Measurements from ENCODE around the gene FOXF1. TPM values are rescaled to one million over a fixed set of nuclear protein-coding genes. Genes with fewer than 3 reads are reported as not detected.

The FOXF1 gene
- total RNA-seq, 2 donors from 2014 or later: 4.1 TPM; not detected in 1

- ATAC-seq (ENCODE audit: insufficient number of reproducible peaks, low FRiP score, low read depth): no peak
- Histone ChIP-seq H3K36me3 (peaks cover 12% of the 10 kb centered on the region), H3K27ac (no peak overlapping the region), H3K4me1 (ENCODE audit: control insufficient read depth in 1 of 2, low read depth in 2 of 2) (peaks cover 4 to 15% of the 10 kb centered on the region in 2 donors), H3K27me3 (replicated peaks; ENCODE audit: insufficient read depth) (no peaks in the 10 kb centered on the region), H3K9me3 (no peaks in the 10 kb centered on the region), H3K4me3 (no peak overlapping the region)
- no peak for DNase-seq (ENCODE audit: low spot score)
- TF ChIP-seq, protein P1, sequence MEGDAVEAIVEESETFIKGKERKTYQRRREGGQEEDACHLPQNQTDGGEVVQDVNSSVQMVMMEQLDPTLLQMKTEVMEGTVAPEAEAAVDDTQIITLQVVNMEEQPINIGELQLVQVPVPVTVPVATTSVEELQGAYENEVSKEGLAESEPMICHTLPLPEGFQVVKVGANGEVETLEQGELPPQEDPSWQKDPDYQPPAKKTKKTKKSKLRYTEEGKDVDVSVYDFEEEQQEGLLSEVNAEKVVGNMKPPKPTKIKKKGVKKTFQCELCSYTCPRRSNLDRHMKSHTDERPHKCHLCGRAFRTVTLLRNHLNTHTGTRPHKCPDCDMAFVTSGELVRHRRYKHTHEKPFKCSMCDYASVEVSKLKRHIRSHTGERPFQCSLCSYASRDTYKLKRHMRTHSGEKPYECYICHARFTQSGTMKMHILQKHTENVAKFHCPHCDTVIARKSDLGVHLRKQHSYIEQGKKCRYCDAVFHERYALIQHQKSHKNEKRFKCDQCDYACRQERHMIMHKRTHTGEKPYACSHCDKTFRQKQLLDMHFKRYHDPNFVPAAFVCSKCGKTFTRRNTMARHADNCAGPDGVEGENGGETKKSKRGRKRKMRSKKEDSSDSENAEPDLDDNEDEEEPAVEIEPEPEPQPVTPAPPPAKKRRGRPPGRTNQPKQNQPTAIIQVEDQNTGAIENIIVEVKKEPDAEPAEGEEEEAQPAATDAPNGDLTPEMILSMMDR (IDR thresholded peaks at IDR 0.05): no peak
Measured at GRCh38 chr16:86550281-86550680, 40.0 kb downstream of the FOXF1 start.

DNA sequence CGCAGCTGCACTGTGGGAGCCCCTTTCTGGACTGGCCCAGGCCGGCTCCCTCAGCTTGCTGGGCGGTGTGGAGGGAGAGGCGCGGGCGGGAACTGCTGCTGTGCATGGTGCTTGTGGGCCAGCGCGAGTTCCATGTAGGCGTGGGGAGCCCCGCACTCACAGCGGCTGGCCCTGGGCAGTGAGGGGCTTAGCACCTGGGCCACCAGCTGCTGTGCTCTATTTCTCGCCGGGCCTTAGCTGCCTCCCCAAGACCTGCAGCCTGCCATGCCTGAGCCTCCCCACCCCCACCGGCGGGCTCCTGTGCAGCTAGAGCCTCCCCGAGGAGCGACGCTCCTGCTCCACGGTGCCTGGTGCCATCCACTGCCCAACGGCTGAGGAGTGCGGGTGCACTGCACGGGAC, 43.0 kb downstream of the FOXF1 start:
- H3K36me3 ChIP-seq: peaks cover 7% of the 10 kb centered on the region
- H3K27ac ChIP-seq: no peak overlapping the region
- no peak overlapping the region for H3K4me3 ChIP-seq
- no peaks in the 10 kb centered on the region for H3K27me3 ChIP-seq (replicated peaks; ENCODE audit: insufficient read depth)
- no peaks in the 10 kb centered on the region for H3K9me3 ChIP-seq
- ATAC-seq (ENCODE audit: insufficient number of reproducible peaks, low FRiP score, low read depth) (no peak), DNase-seq (ENCODE audit: low spot score) (no peak)
- TF ChIP-seq, protein P1 (IDR thresholded peaks at IDR 0.05): no peak
- H3K4me1 ChIP-seq (ENCODE audit: control insufficient read depth in 1 of 2, low read depth in 2 of 2): peaks cover 4 to 32% of the 10 kb centered on the region in 2 donors

GRCh38 chr16:86554599-86554916, 44.2 kb downstream of the FOXF1 start:
- Histone ChIP-seq H3K4me1 (ENCODE audit: control insufficient read depth in 1 of 2, low read depth in 2 of 2) (peaks cover 7 to 40% of the 10 kb centered on the region in 2 donors), H3K4me3 (peak overlapping the region; percentile 83), H3K27ac (peak overlapping the region; percentile 77 to 82), H3K9me3 (no peaks in the 10 kb centered on the region), H3K27me3 (replicated peaks; ENCODE audit: insufficient read depth) (no peaks in the 10 kb centered on the region), H3K36me3 (peaks cover 4% of the 10 kb centered on the region)
- ATAC-seq (ENCODE audit: insufficient number of reproducible peaks, low FRiP score, low read depth) (no peak), DNase-seq (ENCODE audit: low spot score) (no peak)
- TF ChIP-seq, protein P1 (IDR thresholded peaks at IDR 0.05): no peak

- ATAC-seq (ENCODE audit: insufficient number of reproducible peaks, low FRiP score, low read depth): peak; percentile 62
- TF ChIP-seq, protein P1 (IDR thresholded peaks at IDR 0.05): no peak
Measured at GRCh38 chr16:86554917-86555703, 44.8 kb downstream of the FOXF1 start, which contains the start of gene MTHFSD. Gene MTHFSD, minus strand, starts transcription at chr16:86555235. Its CDS starts 51 bp downstream, at chr16:86555184.

GRCh38 chr16:86555704-86556075, 45.4 kb downstream of the FOXF1 start:
- Histone ChIP-seq H3K4me3 (peak overlapping the region; percentile 83), H3K36me3 (no peaks in the 10 kb centered on the region), H3K9me3 (no peaks in the 10 kb centered on the region), H3K27me3 (replicated peaks; ENCODE audit: insufficient read depth) (no peaks in the 10 kb centered on the region), H3K4me1 (ENCODE audit: control insufficient read depth in 1 of 2, low read depth in 2 of 2) (peaks cover 7 to 40% of the 10 kb centered on the region in 2 donors), H3K27ac (peak overlapping the region; percentile 77 to 82)
- ATAC-seq (ENCODE audit: insufficient number of reproducible peaks, low FRiP score, low read depth) (no peak), DNase-seq (ENCODE audit: low spot score) (no peak)
- TF ChIP-seq, protein P1 (IDR thresholded peaks at IDR 0.05): no peak

More at GRCh38 chr16:86554917-86555703, 44.8 kb downstream of the FOXF1 start, which contains the start of gene MTHFSD:
- H3K4me3 ChIP-seq: peak within 1 kb of the TSS; percentile 83
- H3K27ac ChIP-seq: peak within 1 kb of the TSS; percentile 77 to 82
- no peaks in the 10 kb centered on the region for H3K27me3 ChIP-seq (replicated peaks; ENCODE audit: insufficient read depth)
- H3K36me3 ChIP-seq: peaks cover 3% of the 10 kb centered on the region
- H3K4me1 ChIP-seq (ENCODE audit: control insufficient read depth in 1 of 2, low read depth in 2 of 2): peaks cover 7 to 40% of the 10 kb centered on the region in 2 donors
- DNase-seq (ENCODE audit: low spot score): peak; percentile 67
- H3K9me3 ChIP-seq: no peaks in the 10 kb centered on the region

All from thoracic aorta (tissue), 2 donors.